ENCODE measurements around the gene NDUFAF2.
"Not testable (repeated sequence)": the region's sequence is repeated elsewhere in the genome, so short reads cannot be mapped to it uniquely, and the experiment has no call there.

Gene NDUFAF2

GRCh38 chr5:60993875-60994571 is 49.0 kb downstream of the NDUFAF2 start:
- DNase-seq, result no peak

GRCh38 chr5:60996368-60996767 is 51.4 kb downstream of the NDUFAF2 start:
- DNase-seq, result no peak

GRCh38 chr5:60997721-60998120 is 52.7 kb downstream of the NDUFAF2 start:
- no peak for DNase-seq

GRCh38 chr5:61000887-61001286 is 55.9 kb downstream of the NDUFAF2 start:
- DNase-seq, result no peak

GRCh38 chr5:61001647-61002046 is 56.6 kb downstream of the NDUFAF2 start:
- DNase-seq, result no peak

- no peak for DNase-seq
These were observed 57.8 kb downstream of the NDUFAF2 start for GRCh38 chr5:61002611-61003355.

GRCh38 chr5:61004448-61004847 is 59.4 kb downstream of the NDUFAF2 start:
- DNase-seq, result no peak

GRCh38 chr5:61009907-61010306 is 64.9 kb downstream of the NDUFAF2 start:
- no peak for DNase-seq

- DNase-seq, result no peak
These were observed 65.8 kb downstream of the NDUFAF2 start for GRCh38 chr5:61010467-61011454.

GRCh38 chr5:61018062-61018461 is 73.1 kb downstream of the NDUFAF2 start:
- no peak for DNase-seq

GRCh38 chr5:61019642-61020041 is 74.6 kb downstream of the NDUFAF2 start:
- no peak for DNase-seq

GRCh38 chr5:61020415-61020814 is 75.4 kb downstream of the NDUFAF2 start:
- DNase-seq, result no peak

GRCh38 chr5:61023131-61023530 is 78.1 kb downstream of the NDUFAF2 start:
- no peak for DNase-seq

GRCh38 chr5:61026004-61026403 is 81.0 kb downstream of the NDUFAF2 start:
- no peak for DNase-seq

- DNase-seq, result no peak
These were observed 83.4 kb downstream of the NDUFAF2 start for GRCh38 chr5:61028382-61028781.

- DNase-seq, result no peak
These were observed 84.6 kb downstream of the NDUFAF2 start for GRCh38 chr5:61029456-61030162.

- DNase-seq, result no peak
These were observed 85.1 kb downstream of the NDUFAF2 start for GRCh38 chr5:61030163-61030482.

GRCh38 chr5:61031301-61031700 is 86.3 kb downstream of the NDUFAF2 start:
- not testable (repeated sequence) for DNase-seq

GRCh38 chr5:61044545-61044944 is 99.5 kb downstream of the NDUFAF2 start:
- DNase-seq, result no peak

GRCh38 chr5:61047346-61047745 is 102.3 kb downstream of the NDUFAF2 start:
- DNase-seq, result no peak

- DNase-seq, result no peak
These were observed 103.5 kb downstream of the NDUFAF2 start for GRCh38 chr5:61048534-61048933.

GRCh38 chr5:61050292-61050691 is 105.3 kb downstream of the NDUFAF2 start:
- DNase-seq, result no peak

GRCh38 chr5:61051267-61051666 is 106.3 kb downstream of the NDUFAF2 start:
- no peak for DNase-seq

All from NCI-H1930 (cell line).